HG03196 (cell line): ENCODE results near the gene GALNT5.
A peak's percentile ranks its signal among the peaks of the same experiment; 100 is the strongest.

Experiments
- ATAC-seq: cut with Tn5 transposase; IDR thresholded peaks from one replicate; pipeline ENCODE4 v1.9.1; 2021; ENCODE audit not compliant: unreplicated experiment

The GALNT5 gene

DNA sequence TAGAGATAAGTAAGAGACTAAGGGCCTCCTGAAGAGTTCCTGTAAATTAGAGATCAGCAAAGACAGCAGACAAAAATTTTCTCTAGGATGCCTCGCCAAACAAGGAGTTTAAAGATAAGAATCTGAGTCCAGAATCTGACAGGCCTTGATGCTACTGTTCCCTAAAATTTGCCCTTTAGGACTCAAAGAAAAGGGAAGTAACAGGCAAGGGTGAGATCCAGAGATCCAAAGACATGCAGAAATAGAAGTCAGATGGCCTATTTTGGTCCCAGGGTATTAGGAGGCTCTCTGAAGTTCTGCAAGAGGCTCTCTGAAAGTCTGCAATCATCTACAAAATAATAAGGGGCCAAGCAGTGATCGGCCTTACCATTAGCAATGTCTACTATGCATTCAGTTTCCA, 33.0 kb downstream of the GALNT5 start:
- no peak for ATAC-seq

DNA sequence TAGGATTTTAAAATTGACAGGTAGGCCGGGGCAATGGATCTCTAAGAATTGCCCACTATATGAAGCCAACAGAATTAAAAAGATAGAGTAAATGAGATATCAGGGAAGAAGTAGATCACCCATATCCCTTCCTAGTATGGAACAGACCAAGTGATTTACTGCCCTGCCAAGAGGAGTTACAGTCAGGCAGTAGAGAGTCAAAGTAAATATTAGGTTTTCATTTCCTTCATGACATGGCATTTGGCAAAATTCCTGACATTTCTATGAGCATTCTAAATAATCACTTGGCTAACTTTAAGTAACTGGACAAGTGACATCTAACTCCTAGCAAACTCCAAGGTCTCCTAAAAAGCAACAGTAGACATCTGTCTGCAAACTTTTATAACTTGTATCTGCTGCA, 33.5 kb downstream of the GALNT5 start:
- ATAC-seq = no peak

DNA sequence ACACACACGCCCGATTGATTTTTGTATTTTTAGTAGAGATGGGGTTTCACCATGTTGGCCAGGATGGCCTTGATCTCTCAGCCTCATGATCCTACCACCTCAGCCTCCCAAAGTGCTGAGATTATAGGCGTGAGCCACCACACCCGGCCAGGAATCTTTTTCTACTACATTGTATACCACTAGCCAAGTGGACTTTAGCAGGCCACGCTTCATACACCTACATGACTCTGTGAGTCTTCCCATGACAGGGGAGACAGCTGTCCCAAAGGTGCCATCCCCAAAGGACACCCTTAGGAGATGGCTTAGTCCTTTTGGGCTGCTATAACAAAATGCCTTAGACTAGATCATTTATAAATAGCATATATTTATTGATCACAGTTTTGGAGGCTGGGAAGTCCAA, 35.3 kb downstream of the GALNT5 start:
- no peak for ATAC-seq

DNA sequence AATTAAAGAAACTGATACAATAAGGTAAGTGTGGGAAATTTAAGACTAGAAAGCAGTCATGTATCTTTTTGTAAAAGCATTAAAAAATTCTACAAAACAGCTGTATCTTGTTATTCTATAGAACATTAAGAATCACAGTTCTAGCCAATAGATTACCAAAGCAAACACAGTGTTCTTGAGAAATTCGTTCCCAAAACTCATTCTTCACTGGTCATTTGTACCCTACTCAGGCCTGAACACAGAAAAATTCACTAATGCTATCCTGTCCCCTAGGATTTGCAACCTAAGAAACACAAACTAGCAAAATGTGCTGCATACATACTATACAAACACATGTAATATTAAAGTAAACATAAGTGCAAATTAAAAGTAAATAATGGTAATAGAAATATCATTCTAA, 39.0 kb downstream of the GALNT5 start:
- no peak for ATAC-seq

DNA sequence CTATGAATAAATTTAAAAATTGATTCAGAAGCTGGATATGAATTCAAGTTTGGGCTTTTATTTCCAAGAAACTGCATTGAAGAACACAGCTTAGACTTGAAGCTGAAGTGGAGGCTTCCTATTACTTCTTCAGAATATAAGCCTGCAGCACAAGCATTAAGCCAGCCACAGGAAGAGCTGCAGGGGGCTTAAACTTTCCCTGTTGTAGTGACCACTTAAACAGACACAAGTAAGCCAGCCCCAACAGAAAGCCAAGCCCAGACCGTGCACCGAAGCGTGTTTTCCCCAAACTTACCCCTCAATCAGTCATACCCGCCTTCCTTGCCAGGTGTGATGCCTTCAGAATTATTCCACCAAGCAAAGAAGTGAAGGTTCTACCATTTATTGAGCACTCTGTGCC, 39.5 kb downstream of the GALNT5 start:
- ATAC-seq = no peak

DNA sequence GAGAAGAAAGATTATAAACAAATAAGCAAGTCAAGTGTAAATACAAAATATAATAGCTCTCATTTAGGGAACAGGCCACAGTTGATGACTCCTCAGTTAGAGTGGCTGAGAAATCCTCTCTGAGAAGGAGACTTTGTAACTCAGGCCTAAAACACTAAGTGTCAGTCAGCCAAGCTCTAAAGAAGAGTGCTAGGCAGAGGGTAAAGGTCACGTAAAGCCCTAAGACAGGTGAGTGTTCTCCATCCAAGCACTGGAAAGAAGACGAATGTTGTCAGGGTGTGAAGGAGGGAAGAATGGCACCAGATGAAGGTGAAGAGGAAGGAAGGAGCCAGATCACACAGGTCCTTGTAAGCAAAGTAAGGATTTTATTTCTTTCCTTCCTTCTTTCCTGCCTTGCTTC, 43.8 kb downstream of the GALNT5 start:
- no peak for ATAC-seq

DNA sequence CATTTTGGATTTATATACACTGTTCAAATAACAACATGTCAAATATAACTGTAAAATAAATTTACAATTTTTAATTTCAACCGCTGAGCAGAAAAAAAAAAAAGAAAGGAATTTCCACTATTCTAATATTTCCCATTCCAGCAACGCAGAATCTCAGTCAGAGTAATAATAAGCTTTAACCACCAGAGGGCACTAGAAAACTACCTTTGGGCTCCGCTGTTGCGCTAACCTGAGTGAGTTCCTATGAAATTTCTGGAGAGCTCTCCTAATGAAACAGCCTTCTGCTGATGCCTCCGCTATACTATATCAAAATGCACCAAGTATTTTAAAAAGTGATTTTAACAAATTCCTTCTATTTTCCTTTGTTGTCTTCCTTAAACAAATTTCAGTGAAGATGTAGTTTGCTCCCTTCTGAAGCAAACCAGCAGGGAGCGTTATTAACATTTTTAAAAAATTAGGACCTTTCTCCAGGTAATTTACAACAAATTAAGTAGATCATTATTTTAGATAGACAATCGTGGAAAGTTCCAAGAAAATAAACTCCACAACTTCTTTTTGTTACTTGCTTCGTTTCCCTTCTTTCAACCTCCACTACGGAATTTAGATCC, 45.1 kb downstream of the GALNT5 start:
- peak; percentile 73 for ATAC-seq

DNA sequence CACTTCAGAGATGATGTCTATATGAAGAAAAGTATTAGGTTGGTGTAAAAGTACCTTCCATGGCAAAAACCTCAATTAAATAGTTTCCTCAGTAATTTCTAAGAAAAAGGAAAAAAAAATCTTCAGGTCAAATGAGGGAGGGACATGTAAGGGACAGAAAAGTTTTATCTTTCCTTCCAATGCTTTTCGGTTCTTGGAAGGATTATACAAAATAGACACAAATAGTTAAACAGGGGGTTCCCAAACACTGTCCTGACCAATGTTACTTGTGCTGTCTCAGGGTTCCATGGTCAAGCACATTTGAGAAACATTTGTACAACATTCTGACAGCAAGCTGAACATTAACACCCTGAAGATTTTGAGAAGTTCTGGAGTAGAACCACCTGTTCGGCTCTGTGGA, 46.1 kb downstream of the GALNT5 start:
- ATAC-seq = no peak

DNA sequence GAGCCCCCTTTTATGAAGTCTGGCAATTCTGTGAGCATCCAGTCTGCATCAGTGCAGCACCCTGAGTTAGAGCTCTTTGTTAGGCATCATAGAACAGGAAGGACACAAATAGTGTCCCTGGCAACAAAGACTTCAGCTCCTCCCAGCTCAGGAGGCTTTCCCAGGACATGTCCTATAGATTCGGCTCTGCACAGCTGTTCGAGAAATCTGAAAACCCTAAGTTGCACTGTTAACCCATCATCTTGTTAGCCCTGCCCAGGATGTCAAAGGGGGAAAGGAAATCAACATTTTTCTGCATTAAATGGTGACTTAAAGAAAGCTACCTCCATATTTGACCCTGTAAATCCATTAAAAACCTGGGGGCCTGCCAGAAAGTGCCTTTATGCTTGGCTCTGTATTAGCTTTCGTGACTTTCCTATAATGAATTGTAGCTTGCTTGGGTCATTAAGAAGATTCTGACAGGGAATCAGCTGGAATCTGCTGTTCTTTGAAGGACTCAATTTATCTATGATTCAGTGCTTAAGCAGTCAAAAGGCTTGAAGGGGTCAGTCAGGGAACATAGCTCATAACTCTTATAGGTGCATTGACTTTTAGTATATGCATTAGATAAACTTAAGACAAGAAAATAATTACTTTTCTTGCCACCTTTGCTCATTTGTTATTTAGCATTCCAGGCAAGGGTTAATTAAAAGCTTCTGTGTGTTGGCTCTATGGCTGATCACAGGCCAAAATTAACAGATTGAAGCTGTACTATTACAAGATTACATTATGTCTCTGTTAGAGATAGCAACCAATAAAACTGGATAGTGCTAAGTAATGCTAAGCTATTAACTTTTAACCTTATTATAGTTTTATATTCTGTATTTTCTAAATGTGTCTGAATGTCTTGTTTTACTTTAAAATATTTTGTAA, 47.6 kb downstream of the GALNT5 start:
- no peak for ATAC-seq

DNA sequence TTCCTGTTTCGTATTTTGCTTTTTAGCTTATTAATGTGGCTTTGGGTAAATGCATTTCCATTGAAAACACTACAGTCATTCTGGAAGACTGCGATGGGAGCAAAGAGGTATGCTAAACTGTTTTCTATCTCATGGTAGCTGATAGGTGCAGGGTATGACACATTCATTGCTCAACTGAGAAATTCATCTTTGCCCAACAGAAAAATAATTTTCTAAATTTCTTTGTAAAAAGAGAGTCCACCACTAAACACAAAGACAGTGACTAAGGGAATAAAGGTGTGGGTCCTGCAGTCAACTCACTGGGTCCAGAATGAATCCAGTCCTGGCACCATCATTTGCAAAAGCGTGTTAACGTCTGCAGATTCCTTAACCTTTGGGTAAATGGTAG, 48.2 kb downstream of the GALNT5 start:
- no peak for ATAC-seq

DNA sequence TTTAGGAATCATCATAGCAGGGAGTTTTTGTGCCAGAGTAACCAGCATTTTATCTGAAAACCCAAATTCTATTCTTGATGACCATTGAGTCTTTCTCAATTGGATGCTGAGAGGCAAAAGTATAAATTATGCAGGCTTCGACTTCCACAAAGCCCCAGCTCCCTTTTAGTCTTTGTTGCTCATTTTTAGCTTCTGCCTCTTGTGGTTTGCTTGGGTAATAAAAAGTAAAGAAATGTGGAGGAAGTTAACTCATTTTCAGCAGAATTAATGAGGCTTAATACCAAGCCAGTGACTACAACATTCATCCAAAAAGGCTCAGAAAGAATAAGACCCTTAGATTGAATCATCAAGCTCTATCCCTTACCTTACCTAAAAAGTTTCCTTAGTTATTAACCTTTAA, 49.5 kb downstream of the GALNT5 start:
- ATAC-seq = no peak

DNA sequence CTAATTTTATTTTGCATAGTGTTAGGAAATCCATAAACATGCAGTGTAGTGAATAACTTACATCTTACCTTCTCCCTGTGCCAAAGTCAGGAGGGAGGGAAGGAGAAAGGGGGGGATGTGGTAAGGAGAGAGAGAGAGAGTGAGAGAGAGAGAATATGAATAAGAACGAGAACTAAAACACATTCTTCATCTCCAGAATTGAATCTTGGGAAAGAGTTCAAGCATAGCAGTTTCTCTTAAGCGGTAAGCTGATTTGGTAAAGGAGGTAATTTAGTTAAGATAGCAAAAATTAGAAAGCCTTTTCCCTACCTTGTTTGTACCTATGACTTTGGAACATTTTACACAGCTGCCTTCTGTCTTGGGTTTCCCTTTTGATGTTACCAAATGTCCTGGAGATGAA, 52.4 kb downstream of the GALNT5 start:
- ATAC-seq = no peak

DNA sequence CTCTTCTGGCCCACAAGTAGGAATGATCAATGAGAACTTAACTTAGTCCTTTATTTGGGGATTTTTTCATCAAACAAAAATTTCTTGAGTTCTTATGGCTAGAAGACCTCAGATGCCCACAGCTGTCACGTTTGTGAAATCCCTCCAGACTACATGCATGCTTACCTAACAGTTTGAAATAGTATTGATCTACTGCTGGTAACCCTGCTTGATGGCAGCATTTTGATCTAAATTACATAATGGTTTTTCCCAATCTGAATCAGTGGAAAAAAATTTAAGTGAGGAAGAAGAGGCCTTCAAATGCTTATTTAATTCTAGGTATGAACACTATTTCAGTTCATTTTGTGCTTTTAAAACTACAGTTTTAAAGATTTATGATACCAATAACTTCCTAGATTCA, 54.2 kb downstream of the GALNT5 start:
- no peak for ATAC-seq

DNA sequence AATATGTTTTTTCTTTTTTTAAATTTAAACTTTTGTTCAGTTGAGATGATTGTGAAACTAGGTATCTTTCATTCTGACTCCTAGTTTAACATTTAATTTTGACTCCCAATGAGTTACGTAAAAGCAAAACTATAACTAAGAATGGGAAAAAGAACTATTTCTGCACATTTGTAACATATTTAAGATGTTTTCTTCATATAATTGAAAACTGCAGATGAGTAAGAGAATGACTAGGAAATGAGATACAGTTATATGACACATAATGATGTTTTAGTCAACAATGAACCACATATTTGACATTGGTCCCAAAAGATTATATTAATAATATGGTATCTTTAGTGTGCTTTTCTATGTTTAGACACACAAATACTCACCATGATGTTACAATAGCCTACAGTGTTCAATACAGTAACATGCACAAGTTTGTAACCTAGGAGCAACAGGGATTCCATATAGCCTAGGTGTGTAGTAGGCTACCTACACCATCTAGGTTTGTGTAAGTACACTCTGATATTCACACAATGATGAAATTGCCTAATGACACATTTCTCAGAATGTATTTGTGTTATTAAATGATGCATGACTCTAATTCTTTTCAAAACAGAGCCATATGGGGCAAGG, 55.5 kb downstream of the GALNT5 start:
- ATAC-seq = peak; percentile 47

DNA sequence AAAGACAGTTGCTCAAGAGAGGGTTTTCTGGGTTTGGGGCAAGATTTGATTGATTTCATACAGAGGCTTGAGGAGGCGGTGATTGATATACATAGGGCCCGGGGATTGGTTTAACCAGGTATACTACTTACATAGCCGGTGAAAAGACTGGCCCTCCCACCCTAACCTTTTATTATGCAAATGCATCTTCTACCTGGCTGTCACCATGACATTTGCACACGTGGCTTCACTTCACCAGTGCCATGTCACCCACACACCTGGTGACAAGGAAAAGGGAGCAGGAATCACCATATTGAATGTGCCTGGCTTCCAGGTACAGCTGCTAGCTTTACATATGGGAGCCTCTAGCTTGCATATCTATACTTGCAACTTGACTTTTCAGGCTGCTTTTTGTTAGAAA, 58.4 kb downstream of the GALNT5 start:
- ATAC-seq = no peak

DNA sequence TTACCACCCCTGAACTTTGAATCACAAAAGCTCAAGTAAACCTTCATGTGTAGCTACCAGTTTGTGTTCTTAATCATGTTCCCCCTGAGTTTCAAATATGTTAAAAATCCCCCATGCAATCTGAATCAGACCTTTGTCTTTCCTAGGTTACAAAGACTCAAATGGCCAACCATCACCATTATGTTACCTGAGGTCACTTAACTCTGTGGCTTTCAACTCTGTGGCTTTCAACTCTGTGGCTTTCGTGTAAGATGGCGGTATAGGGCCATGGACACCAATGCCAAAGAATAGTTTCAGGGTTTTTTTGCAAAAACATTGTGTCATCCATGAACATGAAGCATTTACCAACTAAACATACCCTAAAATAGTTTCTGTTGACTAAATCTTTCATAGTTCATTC, 61.4 kb downstream of the GALNT5 start:
- no peak for ATAC-seq

DNA sequence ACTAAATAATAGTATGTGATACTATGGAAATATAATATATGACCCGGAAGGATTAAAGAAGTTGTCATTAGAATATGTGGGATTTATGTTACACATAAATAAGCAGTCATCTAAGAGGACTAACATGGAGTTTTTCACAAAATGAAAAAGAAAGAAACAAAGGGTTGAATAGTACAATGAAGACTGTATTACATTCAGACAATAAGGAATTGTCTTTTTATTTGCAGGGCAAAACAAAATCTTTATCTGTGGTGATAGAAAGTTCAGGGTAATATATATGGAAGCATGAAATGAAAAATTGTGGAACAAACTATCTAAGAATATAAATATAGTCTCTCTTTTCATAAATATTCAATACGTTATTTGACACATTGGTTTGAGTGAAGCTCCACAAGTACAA, 62.3 kb downstream of the GALNT5 start:
- no peak for ATAC-seq

DNA sequence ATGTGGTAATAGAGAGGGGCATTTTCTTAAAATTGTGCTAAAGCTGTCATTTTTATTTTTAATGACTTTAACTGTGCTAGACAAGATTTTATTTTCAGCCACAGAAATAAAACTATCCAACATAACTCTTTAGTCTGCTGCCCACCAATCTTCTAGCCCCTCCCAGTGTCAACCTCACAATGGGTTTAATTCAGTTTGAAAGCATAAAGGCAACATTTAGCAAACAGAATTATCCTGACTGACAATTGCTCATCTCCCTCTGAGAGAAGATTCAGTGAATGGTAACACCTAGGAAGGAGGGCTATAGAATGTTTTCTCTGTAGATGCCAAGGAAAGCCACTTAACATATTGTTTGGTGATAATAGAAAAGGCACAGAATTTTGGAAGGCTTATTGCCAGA, 62.9 kb downstream of the GALNT5 start:
- ATAC-seq = no peak

DNA sequence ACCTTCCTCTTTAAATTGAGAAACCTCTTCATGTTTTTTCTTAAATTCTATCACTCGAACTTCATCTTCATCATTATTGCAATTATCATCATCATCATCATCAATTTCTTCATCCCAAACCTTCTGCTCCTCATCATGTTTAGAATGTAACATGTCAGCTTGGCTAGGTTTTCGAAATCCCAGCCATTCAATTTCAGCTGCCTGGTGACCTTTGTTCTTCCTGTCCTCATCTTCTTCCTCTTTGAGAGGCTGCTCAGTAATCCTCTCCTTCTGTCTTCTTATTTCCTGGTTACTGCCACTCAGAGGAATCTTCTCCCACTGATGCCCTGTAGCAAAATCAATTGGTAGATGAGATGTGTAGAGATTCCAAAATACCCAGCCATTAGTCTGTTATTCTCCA, 64.0 kb downstream of the GALNT5 start:
- ATAC-seq = no peak

DNA sequence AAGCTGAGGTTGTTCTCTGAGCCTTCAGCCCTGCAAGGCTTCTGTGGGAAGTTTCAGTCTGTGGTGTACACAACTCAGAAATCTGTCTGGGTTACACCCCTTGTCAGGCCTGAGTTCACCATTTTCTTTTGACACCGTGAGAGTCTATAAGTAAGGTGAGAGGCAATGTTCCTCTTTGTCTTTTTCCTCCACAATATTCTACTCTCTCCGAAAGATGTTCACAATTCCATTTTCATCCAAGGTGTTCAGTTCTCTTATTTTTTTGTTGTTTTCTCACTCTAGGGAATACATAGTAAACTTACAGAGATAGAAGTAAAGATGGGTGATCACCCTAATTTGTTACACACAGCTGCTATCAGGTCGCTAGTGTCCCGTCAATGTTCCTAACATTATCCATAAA, 64.9 kb downstream of the GALNT5 start:
- ATAC-seq = no peak

DNA sequence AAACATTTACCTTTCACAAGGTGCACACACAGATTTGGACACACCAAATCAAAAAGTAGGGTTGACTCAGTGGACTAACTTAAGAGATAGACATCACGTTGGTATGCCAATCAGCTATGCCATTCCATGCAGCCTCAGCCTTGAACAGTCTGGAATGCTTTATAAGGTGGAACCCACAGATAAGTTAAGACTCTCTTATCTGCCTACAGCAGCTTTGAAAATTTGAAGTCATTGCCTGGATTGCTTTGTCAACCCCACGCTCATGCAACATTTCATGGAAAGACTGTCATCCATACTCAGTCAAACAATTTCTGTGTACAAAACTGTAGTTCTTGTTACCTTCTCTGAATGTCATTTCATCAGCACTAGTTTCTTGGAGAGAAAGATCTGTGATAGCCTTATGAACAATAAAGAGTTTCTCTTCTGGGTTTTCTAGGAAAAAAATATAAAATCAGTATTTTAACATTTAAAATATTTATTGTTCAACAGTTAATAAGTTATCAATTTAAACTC, 66.9 kb downstream of the GALNT5 start:
- ATAC-seq = no peak

DNA sequence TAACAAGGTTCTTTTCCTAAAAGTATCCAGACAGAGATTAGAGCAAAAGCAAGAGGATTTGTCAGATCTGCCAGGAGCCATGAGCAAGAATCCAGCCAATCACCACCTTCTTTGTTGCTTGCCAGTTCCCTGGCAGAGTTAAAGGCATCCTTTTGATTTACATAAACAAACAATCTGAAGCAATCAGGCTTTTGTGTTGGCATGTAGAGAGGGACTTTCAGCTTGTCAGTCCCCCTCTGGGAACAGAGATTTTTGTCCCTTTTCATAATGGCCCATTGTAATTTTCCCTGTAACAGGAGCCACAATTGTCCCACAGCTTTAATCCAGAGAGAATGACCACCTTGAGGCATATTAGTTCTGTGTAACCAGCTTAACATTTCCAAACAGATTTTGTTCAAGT, 68.3 kb downstream of the GALNT5 start, which contains the start of gene ERMN:
TSS of gene ERMN (minus strand) at position 39 of the 400 bp plus-strand sequence. CDS start 182 bp downstream, outside the sequence.
- ATAC-seq = no peak
